ENCODE data around the gene TMEM184B. TPM values are rescaled to one million over a fixed set of nuclear protein-coding genes. Genes with fewer than 3 reads are reported as not detected.
A peak's percentile ranks its signal among the peaks of the same experiment; 100 is the strongest.

The TMEM184B gene
- 18.6 and 20.4 TPM in 2 replicates for total RNA-seq (2014; rRNA removed; shearing (Covaris generic); ENCODE audit: low replicate concordance)

DNA sequence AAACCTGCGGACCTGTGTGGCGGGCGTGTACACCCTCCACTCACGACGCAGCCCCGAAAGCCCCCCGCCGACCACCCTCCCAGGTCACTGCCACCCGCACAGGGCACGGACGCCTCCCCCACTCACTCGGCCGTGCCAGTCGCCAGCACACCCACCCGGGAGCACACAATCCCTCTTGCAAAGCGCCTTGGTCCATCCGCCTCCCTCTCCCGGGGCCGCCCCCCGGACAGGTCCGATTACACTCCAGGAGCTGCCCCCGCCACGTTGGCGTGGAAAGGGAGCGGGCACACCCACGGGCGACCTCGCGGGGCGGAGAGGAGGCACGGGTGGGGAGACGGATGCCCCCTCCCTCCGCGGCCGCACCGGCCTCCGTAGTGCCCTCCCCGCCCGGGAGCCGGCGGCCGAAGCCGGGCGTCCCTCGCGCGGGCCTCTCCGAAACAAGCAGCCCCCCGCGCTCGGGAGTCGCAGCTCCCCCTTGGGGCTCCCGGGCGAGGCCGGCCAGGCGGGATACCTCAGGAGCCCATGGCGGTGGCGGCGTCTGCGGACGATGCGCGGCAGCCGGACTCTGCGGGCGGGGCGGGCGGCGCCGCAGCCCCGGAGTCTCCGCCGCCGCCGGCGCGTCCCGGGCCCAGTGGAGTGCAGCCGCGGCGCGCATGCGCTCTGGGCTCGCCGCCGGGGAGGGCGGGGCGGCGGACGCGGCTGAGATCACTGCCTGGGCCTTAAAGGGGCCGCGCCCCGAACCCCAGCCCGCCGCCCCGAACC lies at the start of gene TMEM184B:
Gene TMEM184B, minus strand, starts transcription at position 638 of the 762 bp plus-strand sequence. CDS start 25,049 bp downstream, outside the sequence.
- Histone ChIP-seq H3K9me3 (no peaks in the 10 kb centered on the region), H3K4me3 (peak within 1 kb of the TSS; percentile 92), H3K27me3 (no peaks in the 10 kb centered on the region), H3K36me3 (peaks cover 20% of the 10 kb centered on the region)
- DNase-seq: peak; percentile 70

- Histone ChIP-seq H3K9me3 (no peaks in the 10 kb centered on the region), H3K36me3 (peaks cover 5% of the 10 kb centered on the region; the same call in 1 of the 2 replicates), H3K4me3 (no peak overlapping the region), H3K27me3 (no peaks in the 10 kb centered on the region)
- no peak for DNase-seq
Observed at GRCh38 chr22:38320605-38321402, 48.0 kb upstream of the TMEM184B start.

- no peaks in the 10 kb centered on the region for H3K9me3 ChIP-seq
- H3K36me3 ChIP-seq: peaks cover 5% of the 10 kb centered on the region
- DNase-seq: no peak
- no peak overlapping the region for H3K4me3 ChIP-seq
- no peaks in the 10 kb centered on the region for H3K27me3 ChIP-seq
Observed at GRCh38 chr22:38318792-38319773, 46.3 kb upstream of the TMEM184B start.

DNA sequence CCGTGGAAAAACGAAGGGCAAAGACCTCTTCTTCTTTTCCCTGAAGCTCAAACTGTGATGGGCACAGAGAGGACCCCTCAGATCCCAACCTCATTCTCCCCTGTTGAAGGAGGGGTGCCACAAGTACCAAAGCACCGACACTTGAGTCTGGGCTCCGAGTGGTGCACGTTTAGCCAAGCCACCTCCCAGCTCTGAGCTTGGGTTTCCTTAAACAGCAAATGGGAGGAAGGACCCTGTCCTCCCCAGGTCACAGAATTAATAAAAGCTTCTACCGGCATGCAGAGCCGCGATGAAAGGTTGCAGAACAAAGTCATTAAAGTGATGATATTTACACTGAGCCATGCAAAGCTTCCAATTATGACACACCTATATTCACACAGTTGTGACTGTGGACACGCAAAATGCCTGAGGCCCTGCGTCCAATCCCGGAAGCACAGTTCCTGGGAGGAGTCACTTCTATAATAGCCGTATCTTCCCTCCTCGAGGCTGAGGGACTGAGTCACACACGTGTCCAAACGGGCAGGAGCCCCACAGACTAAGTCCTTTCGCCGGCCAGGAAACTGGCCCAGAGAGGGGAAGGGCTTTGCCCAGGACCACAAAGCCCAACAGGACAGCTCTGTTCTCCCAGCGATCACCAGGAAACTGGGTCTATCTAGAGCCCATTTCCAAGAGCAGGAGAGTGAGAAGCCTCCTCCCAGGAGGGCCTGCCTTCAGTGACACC lies 45.3 kb upstream of the TMEM184B start:
- Histone ChIP-seq H3K4me3 (peak overlapping the region; percentile 49), H3K27me3 (no peaks in the 10 kb centered on the region), H3K36me3 (peaks cover 12% of the 10 kb centered on the region), H3K9me3 (no peaks in the 10 kb centered on the region)
- DNase-seq: peak; percentile 91

DNA sequence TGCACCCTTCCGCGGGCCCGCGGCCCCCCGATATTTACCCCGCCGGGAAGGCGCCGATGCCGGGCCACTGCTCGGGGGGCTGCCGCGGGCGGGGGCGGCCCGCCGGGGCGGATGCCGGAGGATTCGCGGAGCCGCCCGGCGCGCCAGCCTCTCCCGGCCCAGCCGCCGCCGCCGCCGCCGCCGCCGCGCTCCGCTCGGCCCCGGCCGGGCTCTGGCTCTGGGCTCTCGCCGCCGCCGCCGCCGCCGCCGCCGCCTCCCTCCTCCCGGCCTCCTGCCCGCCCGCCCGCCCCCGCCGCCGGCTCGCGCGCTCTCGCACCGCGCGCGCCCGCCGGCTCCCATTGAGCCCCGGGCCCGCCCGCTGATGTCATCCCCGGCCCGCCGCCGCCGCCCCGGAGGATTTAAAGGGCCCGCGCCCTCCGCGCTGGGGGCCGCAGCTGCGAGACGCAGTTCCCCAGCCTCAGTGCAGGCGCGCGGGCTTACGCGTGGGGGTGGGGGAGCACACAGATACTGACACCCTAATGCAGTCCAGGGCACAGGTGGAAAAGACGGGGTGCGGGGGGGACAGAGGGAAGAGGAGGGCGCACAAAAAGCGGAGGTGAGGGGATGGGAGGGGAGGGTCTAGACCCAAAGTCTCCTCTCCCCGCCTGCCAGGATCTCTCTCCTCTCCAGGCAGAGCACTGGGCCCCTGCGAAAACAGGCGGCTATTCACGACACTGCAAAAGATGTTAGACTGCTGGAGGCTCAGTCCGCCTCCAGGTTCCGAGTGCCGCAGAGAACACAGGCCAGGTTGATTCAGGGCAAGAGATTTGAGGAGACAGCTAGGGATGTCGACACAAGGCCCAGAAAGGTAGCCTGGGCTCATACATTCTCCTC lies 44.5 kb upstream of the TMEM184B start, which contains the start of gene CSNK1E:
Gene CSNK1E, minus strand, starts transcription at position 312 of the 873 bp plus-strand sequence. CDS start 3,276 bp downstream, outside the sequence.
- Histone ChIP-seq H3K36me3 (peaks cover 20% of the 10 kb centered on the region), H3K9me3 (no peaks in the 10 kb centered on the region), H3K4me3 (peak within 1 kb of the TSS; percentile 91), H3K27me3 (no peaks in the 10 kb centered on the region)
- DNase-seq: peak; percentile 76

- no peaks in the 10 kb centered on the region for H3K27me3 ChIP-seq
- DNase-seq: peak; percentile 59
- H3K9me3 ChIP-seq: no peaks in the 10 kb centered on the region
- H3K36me3 ChIP-seq: peaks cover 29% of the 10 kb centered on the region
- peak overlapping the region; percentile 91 for H3K4me3 ChIP-seq
Observed at GRCh38 chr22:38316364-38317121, 43.7 kb upstream of the TMEM184B start.

- no peaks in the 10 kb centered on the region for H3K27me3 ChIP-seq
- H3K9me3 ChIP-seq: no peaks in the 10 kb centered on the region
- H3K36me3 ChIP-seq: peaks cover 35% of the 10 kb centered on the region
- H3K4me3 ChIP-seq: peak overlapping the region; percentile 91
- no peak for DNase-seq
Observed at GRCh38 chr22:38315823-38316363, 43.1 kb upstream of the TMEM184B start.

DNA sequence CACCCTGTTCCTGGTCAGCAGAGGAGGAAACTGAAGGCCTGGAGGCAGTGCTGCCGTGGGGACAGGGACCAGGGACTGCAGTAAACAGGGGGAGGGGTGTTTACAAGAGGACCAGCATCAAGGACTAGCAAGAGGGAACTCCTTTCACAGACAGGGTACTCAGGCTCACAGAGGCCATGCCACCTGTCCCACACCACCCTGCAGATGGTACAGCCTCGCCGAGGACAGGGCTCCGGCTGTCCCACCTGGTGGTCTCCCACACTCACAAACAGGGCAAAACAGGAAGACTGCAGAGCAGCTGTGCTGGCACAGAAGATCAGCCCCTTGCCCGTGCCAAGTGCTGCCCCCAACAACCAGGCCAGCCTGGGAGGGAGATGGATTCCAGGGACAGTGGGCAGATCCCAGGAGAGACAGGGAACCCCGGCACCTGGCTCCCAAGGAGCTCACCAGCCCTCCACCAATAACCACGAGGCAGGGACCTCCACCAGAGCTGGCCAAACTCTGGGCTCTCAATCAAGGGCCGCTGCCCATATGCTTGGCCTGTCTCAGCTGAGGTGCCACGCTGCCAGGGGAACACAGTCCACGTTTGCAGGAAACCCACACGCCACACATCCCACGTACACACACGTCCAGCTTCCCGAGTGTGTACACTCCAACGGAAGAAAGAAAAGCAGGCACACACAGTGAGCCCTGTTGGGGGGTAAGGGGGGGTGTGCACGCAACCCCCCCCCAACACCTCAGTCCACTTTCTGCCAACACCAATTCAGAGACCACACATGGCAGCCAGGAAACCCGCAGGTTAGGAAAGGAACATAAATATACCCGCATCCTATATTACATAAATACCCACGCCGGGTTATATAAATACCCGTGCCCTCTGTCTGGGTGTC lies 42.4 kb upstream of the TMEM184B start:
- no peak for DNase-seq

DNA sequence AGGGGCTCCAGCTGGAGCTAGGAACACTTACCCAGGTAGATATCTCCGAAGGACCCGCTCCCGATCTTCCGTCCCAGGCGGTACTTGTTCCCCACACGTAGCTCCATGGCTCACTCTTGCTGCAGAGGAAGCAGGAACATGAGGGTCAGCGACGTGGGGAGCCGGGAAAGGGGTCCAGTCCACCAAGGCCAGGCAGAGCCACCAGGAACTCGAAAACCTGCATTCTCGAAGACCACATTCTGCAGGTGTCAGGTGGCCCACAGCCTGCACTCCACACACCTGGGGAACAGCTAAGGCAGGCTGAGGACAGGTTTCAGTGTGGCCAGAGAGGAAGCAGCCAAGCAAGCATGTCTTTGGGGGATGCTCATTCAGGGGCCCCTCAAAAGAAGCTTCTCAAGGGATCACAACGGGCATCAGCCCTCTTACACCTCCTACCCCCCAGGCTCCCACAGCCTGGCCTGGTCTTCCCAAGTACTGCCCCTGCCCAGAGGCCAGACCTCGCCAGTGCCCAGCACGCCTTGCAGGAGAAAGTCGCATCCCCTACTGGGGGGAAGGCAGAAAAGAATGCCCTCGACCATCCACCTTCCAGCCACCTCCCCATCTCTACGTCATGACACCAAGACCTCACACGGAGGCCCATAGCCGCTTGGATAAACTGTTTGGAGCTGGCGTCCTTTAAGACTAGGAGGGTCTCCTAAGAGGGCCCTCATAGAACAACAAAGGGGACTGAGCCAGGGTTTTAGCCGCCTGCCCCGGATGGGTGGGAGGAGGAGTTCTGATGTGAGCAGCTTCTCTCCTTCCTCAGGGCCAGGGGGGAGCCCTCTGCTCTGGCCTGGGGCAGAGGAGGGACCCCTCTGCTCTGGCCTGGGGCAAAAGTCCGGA lies 41.5 kb upstream of the TMEM184B start:
- Histone ChIP-seq H3K4me3 (peak overlapping the region; percentile 91), H3K9me3 (no peaks in the 10 kb centered on the region), H3K36me3 (peaks cover 50% of the 10 kb centered on the region), H3K27me3 (no peaks in the 10 kb centered on the region)
- no peak for DNase-seq

More for the DNA sequence above, 42.4 kb upstream of the TMEM184B start:
- Histone ChIP-seq H3K27me3 (no peaks in the 10 kb centered on the region), H3K4me3 (peak overlapping the region; percentile 91), H3K36me3 (peaks cover 42% of the 10 kb centered on the region), H3K9me3 (no peaks in the 10 kb centered on the region)

DNA sequence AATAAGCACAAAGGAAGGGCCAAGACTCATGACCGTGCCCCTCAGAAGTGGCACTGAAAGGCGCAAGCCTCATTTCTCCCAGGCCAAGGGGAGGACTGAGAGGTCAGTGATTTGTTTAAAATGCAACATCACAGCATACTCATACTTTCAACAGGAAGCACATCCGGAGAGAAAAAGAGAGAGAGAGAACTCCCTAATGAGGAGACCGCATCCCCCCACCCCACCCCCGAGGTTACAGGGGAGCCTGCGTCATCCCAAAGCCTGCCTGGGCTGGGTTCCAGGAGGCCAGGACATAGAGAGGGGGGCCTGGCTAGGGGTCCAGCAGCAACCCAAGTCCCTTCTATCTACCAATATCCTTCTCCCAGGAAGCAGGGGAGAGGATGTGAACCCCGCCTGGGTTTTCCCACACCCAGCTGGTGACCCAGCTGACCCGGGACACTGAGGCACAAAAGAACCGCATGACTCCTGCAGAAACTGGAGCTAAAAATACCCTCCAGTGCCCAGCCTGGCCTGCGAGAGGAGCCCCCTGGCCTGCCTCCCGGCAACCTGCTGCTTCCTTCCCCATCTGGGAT lies 40.7 kb upstream of the TMEM184B start:
- DNase-seq: peak; percentile 93
- Histone ChIP-seq H3K27me3 (no peaks in the 10 kb centered on the region), H3K4me3 (peak overlapping the region; percentile 91), H3K36me3 (peaks cover 57% of the 10 kb centered on the region), H3K9me3 (no peaks in the 10 kb centered on the region)

- no peaks in the 10 kb centered on the region for H3K27me3 ChIP-seq
- H3K4me3 ChIP-seq: no peak overlapping the region
- no peaks in the 10 kb centered on the region for H3K9me3 ChIP-seq
- DNase-seq: no peak
- H3K36me3 ChIP-seq: peaks cover 69% of the 10 kb centered on the region
Observed at GRCh38 chr22:38312261-38312800, 39.5 kb upstream of the TMEM184B start.

DNA sequence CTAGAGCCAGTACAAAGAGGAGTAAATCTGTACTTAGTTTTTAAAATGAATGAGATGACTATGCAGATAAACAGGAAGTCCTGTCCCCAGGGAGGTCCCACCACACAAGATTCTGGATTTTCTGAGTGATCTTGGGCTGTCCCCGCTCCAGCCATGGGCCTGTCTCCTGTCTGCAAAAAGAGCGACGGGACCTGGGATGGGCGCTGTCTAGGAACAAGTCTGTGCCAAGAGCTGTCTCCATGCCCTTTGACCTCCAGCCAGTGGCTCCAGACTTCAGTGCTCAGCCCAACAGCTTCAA lies 38.5 kb upstream of the TMEM184B start:
- no peak overlapping the region for H3K4me3 ChIP-seq
- no peak for DNase-seq
- no peaks in the 10 kb centered on the region for H3K9me3 ChIP-seq
- H3K27me3 ChIP-seq: no peaks in the 10 kb centered on the region
- H3K36me3 ChIP-seq: peaks cover 75% of the 10 kb centered on the region
